ES-I3 (cell line): Measurements from ENCODE around the gene IFI30.

Experiments
- H3K36me3 ChIP-seq: 2 replicates; pipeline ENCODE4 v1.6.1; 2013; ENCODE audit warnings: mild to moderate bottlenecking, low read length, control low read depth, moderate library complexity; ENCODE audit not compliant: insufficient read depth
- H3K4me1 ChIP-seq: 2 replicates; pipeline ENCODE4 v1.6.1; 2013; ENCODE audit warnings: mild to moderate bottlenecking, control low read depth, low read length; ENCODE audit not compliant: insufficient read depth
- H3K9ac ChIP-seq: 2 replicates; pipeline ENCODE4 v1.6.1; 2013; ENCODE audit warnings: low read depth, mild to moderate bottlenecking, low read length, moderate library complexity
- H3K9me3 ChIP-seq: 2 replicates; pipeline ENCODE4 v1.6.1; 2013; ENCODE audit warnings: mild to moderate bottlenecking, low read length, moderate library complexity; ENCODE audit not compliant: control insufficient read depth, insufficient read depth

The IFI30 gene

GRCh38 chr19:18173572-18174288, at the start of gene IFI30:
Gene IFI30 (plus strand): TSS chr19:18173813. CDS start chr19:18173842, 29 bp downstream.
- peak within 1 kb of the TSS; percentile 57 for H3K9ac ChIP-seq
- H3K4me1 ChIP-seq, result no peaks in the 10 kb centered on the region
- H3K9me3 ChIP-seq, result no peaks in the 10 kb centered on the region
- H3K36me3 ChIP-seq, result no peaks in the 10 kb centered on the region; the same call in 1 of the 2 replicates

- no peak overlapping the region for H3K9ac ChIP-seq
- H3K4me1 ChIP-seq, result 0 out of 2 replicates have a peak, but pooled peaks cover 3% of the 10 kb centered on the region
- H3K9me3 ChIP-seq, result no peaks in the 10 kb centered on the region
- H3K36me3 ChIP-seq, result no peaks in the 10 kb centered on the region; the same call in 1 of the 2 replicates
Measured at GRCh38 chr19:18123819-18124218, 49.8 kb upstream of the IFI30 start.

- Histone ChIP-seq H3K9ac (no peak overlapping the region), H3K36me3 (no peaks in the 10 kb centered on the region; the same call in 1 of the 2 replicates), H3K9me3 (no peaks in the 10 kb centered on the region), H3K4me1 (no peaks in the 10 kb centered on the region)
Measured at GRCh38 chr19:18126097-18126496, 47.5 kb upstream of the IFI30 start.

- H3K36me3 ChIP-seq, result no peaks in the 10 kb centered on the region; the same call in 1 of the 2 replicates
- H3K9ac ChIP-seq, result no peak overlapping the region
- H3K9me3 ChIP-seq, result no peaks in the 10 kb centered on the region
- no peaks in the 10 kb centered on the region for H3K4me1 ChIP-seq
Measured at GRCh38 chr19:18128044-18128443, 45.6 kb upstream of the IFI30 start.

- Histone ChIP-seq H3K9me3 (no peaks in the 10 kb centered on the region), H3K9ac (no peak overlapping the region), H3K4me1 (no peaks in the 10 kb centered on the region), H3K36me3 (no peaks in the 10 kb centered on the region; the same call in 1 of the 2 replicates)
Measured at GRCh38 chr19:18128805-18129204, 44.8 kb upstream of the IFI30 start.

GRCh38 chr19:18130523-18131242, 42.9 kb upstream of the IFI30 start:
- Histone ChIP-seq H3K36me3 (no peaks in the 10 kb centered on the region; the same call in 1 of the 2 replicates), H3K9me3 (no peaks in the 10 kb centered on the region), H3K4me1 (no peaks in the 10 kb centered on the region), H3K9ac (no peak overlapping the region)

GRCh38 chr19:18131841-18132596, 41.6 kb upstream of the IFI30 start:
- H3K9ac ChIP-seq, result no peak overlapping the region
- no peaks in the 10 kb centered on the region for H3K4me1 ChIP-seq
- no peaks in the 10 kb centered on the region; the same call in 1 of the 2 replicates for H3K36me3 ChIP-seq
- H3K9me3 ChIP-seq, result no peaks in the 10 kb centered on the region

- Histone ChIP-seq H3K36me3 (no peaks in the 10 kb centered on the region; the same call in 1 of the 2 replicates), H3K9ac (no peak overlapping the region), H3K4me1 (no peaks in the 10 kb centered on the region), H3K9me3 (no peaks in the 10 kb centered on the region)
Measured at GRCh38 chr19:18135712-18136584, 37.7 kb upstream of the IFI30 start.

- Histone ChIP-seq H3K36me3 (no peaks in the 10 kb centered on the region; the same call in 1 of the 2 replicates), H3K9ac (no peak overlapping the region), H3K4me1 (no peaks in the 10 kb centered on the region), H3K9me3 (no peaks in the 10 kb centered on the region)
Measured at GRCh38 chr19:18137242-18137641, 36.4 kb upstream of the IFI30 start.

- Histone ChIP-seq H3K4me1 (no peaks in the 10 kb centered on the region), H3K9ac (no peak overlapping the region), H3K36me3 (no peaks in the 10 kb centered on the region; the same call in 1 of the 2 replicates), H3K9me3 (no peaks in the 10 kb centered on the region)
Measured at GRCh38 chr19:18137657-18138339, 35.8 kb upstream of the IFI30 start.

GRCh38 chr19:18140473-18140872, 33.1 kb upstream of the IFI30 start:
- H3K4me1 ChIP-seq, result no peaks in the 10 kb centered on the region
- H3K36me3 ChIP-seq, result no peaks in the 10 kb centered on the region; the same call in none of the 2 replicates
- H3K9ac ChIP-seq, result no peak overlapping the region
- H3K9me3 ChIP-seq, result no peaks in the 10 kb centered on the region

- H3K36me3 ChIP-seq, result no peaks in the 10 kb centered on the region; the same call in 1 of the 2 replicates
- H3K9ac ChIP-seq, result no peak overlapping the region
- no peaks in the 10 kb centered on the region for H3K9me3 ChIP-seq
- no peaks in the 10 kb centered on the region for H3K4me1 ChIP-seq
Measured at GRCh38 chr19:18141031-18141430, 32.6 kb upstream of the IFI30 start.

- Histone ChIP-seq H3K4me1 (no peaks in the 10 kb centered on the region), H3K9ac (no peak overlapping the region), H3K36me3 (no peaks in the 10 kb centered on the region; the same call in 1 of the 2 replicates), H3K9me3 (no peaks in the 10 kb centered on the region)
Measured at GRCh38 chr19:18143902-18144301, 29.7 kb upstream of the IFI30 start.
